GM18858 (cell line): Measurements from ENCODE around the gene TNFRSF4.

Source experiments
- ATAC-seq: cut with Tn5 transposase; IDR thresholded peaks from one replicate; pipeline ENCODE4 v1.9.1; 2021; ENCODE audit not compliant: unreplicated experiment

TNFRSF4 gene

GRCh38 chr1:1219341-1219740 lies 5.4 kb upstream of the TNFRSF4 start:
- no peak for ATAC-seq

GRCh38 chr1:1218524-1219200 lies 4.7 kb upstream of the TNFRSF4 start:
- no peak for ATAC-seq

- ATAC-seq: no peak
Observed at GRCh38 chr1:1217621-1218523, 3.9 kb upstream of the TNFRSF4 start.

- no peak for ATAC-seq
Observed at GRCh38 chr1:1216770-1217620, 3.0 kb upstream of the TNFRSF4 start.

GRCh38 chr1:1215881-1216605 lies 2.1 kb upstream of the TNFRSF4 start:
- no peak for ATAC-seq

- ATAC-seq: no peak
Observed at GRCh38 chr1:1215080-1215676, 1.2 kb upstream of the TNFRSF4 start.

- ATAC-seq: no peak
Observed at GRCh38 chr1:1212780-1213344, 1.1 kb downstream of the TNFRSF4 start.

- no peak for ATAC-seq
Observed at GRCh38 chr1:1211541-1212441, 2.2 kb downstream of the TNFRSF4 start.

GRCh38 chr1:1210726-1211540 lies 3.0 kb downstream of the TNFRSF4 start:
- no peak for ATAC-seq

- no peak for ATAC-seq
Observed at GRCh38 chr1:1208713-1209433, 5.1 kb downstream of the TNFRSF4 start.

GRCh38 chr1:1207571-1207892 lies 6.4 kb downstream of the TNFRSF4 start:
- ATAC-seq: no peak

- ATAC-seq: no peak
Observed at GRCh38 chr1:1206966-1207531, 6.9 kb downstream of the TNFRSF4 start.

GRCh38 chr1:1206376-1206965 lies 7.5 kb downstream of the TNFRSF4 start, which contains the start of gene TNFRSF18:
TNFRSF18 (minus strand) TSS chr1:1206592; CDS start chr1:1206571, 21 bp downstream.
- no peak for ATAC-seq

- no peak for ATAC-seq
Observed at GRCh38 chr1:1205769-1206375, 8.1 kb downstream of the TNFRSF4 start.

- ATAC-seq: no peak
Observed at GRCh38 chr1:1204998-1205768, 8.8 kb downstream of the TNFRSF4 start.
